GM19193 (cell line): ENCODE measurements around the gene SIX1.

ENCODE experiments used
- POLR2A ChIP-seq: IDR thresholded peaks from 4 replicates; pipeline ENCODE4 v1.6.1; 2011; ENCODE audit not compliant: insufficient read depth, insufficient read length; ENCODE audit errors: extremely low read depth

Gene SIX1

GRCh38 chr14:60648934-60649874, at the start of gene SIX1:
TSS of gene SIX1 (minus strand) at chr14:60649477. CDS start at chr14:60649189, 288 bp downstream.
- TF ChIP-seq POLR2A: no peak

- no peak for TF ChIP-seq POLR2A
Observed at GRCh38 chr14:60695327-60695726, 46.0 kb upstream of the SIX1 start.

- TF ChIP-seq POLR2A: no peak
Observed at GRCh38 chr14:60691383-60692113, 42.3 kb upstream of the SIX1 start.

GRCh38 chr14:60686865-60687264, 37.6 kb upstream of the SIX1 start:
- no peak for TF ChIP-seq POLR2A

DNA sequence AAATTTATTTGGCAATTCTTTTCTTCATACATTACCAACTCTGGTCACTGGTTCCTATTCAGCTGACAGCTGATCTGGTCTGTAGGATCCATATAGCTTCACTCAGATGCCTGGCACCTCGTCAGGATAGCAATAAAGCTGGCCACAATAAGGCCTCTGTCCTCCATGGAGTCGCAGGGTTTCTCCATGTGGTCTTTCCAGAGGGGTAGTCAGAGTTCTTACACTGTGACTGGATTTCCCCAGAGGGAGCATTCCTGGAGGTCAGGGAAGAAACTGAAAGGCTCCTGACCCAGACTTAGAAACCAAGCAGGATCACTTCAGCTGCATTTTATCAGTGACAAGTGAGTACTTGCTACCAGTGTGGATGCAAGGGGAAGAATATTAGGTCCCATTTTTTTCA, 34.9 kb upstream of the SIX1 start:
- no peak for TF ChIP-seq POLR2A

GRCh38 chr14:60681271-60681670, 32.0 kb upstream of the SIX1 start:
- no peak for TF ChIP-seq POLR2A

GRCh38 chr14:60680511-60680910, 31.2 kb upstream of the SIX1 start:
- TF ChIP-seq POLR2A: no peak

GRCh38 chr14:60679566-60680258, 30.4 kb upstream of the SIX1 start:
- no peak for TF ChIP-seq POLR2A

DNA sequence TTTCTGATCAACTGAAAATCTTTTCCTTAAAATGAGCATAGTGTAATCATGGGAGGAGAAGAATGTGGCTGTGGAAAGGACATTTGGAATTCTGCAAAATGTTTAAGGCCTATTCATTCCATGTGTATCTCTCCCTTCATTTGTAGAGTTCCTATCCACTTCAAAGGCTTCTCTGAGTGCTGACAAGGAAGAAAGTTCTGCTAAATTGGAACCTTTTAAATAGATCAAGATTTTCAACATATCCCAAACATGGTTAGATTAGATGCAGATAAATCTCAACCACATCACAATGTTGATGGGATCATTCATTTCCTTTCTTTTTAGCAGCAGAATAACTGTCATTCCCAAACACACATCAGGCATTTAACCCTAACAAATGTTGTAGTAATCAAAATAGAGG, 28.4 kb upstream of the SIX1 start:
- TF ChIP-seq POLR2A: no peak

DNA sequence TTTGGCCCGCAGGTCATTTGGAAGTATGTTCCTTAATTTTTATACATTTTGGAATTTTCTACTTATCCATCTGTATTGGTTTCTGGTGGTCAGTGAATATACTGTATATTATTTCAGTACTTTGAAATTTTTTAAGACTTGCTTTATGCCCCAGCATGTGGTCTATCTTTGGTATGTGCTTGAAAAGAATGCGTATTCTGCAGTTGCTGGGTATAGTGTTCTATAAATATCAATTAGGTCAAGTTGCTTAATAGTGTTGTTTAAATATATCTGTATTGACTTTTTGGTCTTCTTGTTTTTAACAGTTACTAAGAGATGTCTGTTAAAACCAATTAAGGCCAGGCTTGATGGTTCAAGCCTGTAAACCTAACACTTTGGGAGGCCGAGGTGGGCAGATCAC, 21.7 kb upstream of the SIX1 start:
- no peak for TF ChIP-seq POLR2A

DNA sequence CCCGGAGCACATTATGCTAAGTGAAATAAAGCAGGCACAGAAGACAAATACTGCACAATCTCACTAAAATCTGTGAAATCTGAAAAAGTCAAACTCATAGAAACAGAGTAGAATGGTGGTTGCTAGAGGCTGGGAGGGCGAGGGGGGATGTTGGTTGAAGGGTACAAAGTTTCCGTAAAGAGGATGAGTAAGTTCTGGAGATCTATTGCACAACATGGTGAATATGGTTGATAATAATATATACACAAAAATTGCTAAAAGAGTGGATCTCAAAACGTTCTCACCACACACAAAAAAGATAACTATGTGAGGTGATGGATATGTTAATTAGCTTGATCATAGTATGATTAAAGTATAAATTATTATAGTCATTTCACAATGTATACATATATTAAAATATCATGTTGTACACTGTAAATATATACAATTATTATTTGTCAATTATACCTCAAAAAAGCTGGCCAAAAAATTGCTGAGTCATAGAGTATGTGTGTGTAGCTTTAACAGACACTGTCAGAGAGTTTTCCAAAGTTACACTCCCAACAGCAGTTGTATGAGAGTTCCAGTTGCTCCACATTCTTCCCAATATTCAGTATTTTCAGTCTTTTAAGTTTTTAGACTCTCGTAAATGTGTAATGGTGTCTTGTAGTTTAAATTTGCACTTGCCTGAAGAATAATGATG, 19.3 kb upstream of the SIX1 start:
- TF ChIP-seq POLR2A: no peak

GRCh38 chr14:60665177-60665550, 15.9 kb upstream of the SIX1 start:
- TF ChIP-seq POLR2A: no peak

GRCh38 chr14:60662982-60663381, 13.7 kb upstream of the SIX1 start:
- no peak for TF ChIP-seq POLR2A

- TF ChIP-seq POLR2A: no peak
Observed at GRCh38 chr14:60661721-60662120, 12.4 kb upstream of the SIX1 start.
